Activated effector memory CD4-positive, alpha-beta T cell treated with Interleukin-2 at 50 U/mL for 16 hours (primary cell): Measurements from ENCODE around the gene AP3B1.

Experiments used
- DNase-seq: peaks from one replicate; pipeline ENCODE4 v3.0.0-alpha.2; 2020

Gene AP3B1

DNA sequence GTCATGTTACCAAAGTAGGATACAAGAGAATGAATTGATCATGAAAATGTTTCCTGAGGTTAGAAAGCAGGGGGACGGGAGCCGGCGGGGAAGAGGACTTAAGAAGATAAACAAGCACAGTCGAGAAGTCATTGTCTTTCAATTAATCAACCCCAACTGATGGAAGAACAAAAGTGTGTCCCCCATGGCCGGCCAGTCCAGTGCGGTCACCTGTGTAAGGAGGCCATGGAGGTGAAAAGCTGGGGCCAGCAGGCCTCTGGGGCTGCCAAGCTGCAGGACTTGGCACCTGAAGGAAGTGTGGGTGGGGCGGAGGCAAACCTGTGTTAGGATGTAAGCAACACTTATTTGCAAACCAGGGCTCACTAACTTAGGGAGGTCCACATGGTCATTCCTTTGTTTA is 295.1 kb downstream of the AP3B1 start:
- no peak for DNase-seq

DNA sequence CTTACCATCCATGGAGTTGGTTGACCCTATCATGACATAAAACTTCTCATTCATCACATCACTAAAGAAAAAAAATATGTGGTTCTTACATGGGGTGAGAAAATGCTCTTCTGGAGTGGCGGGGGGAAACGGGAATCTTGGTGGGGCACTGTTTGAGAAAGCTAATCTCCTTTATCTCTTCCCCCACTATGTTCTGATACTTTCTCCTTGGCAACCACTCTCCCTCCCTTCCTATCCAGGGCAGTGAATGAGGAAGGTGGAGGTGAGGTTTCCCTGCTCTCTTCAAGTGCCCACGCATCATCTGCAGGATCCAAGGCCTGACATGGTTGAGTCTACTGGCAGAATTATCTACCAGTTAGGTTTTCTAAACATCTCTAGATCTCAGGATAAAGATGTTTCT is 297.6 kb downstream of the AP3B1 start:
- no peak for DNase-seq

DNA sequence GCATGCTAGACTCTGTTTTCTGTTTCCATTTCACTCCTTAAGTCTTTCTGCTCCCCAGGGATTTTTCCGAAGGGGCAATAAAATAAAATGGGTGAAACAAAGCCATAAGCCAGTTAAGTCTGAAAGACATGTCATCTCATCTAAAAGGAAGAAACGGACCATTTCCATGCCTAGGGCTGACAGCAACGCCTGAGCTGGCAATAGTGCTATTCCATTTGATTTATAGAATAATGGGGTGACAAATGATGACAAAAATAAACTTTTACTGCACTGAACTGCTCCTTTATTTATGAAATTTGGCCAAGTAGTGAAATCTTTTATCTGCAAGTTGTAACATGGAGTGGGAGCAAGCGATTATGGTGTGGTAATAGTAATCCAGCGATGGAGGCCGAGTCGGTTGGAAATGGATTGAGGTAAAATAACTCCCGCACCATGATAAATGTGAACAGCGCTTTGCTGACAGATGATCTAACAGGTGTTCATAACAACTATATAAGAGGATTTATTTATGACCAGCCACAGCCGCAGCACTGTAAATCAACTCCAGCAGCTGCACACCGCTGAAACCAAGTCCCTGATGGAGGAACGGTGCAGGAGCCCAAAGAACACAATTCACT is 298.6 kb downstream of the AP3B1 start:
- DNase-seq, result no peak

DNA sequence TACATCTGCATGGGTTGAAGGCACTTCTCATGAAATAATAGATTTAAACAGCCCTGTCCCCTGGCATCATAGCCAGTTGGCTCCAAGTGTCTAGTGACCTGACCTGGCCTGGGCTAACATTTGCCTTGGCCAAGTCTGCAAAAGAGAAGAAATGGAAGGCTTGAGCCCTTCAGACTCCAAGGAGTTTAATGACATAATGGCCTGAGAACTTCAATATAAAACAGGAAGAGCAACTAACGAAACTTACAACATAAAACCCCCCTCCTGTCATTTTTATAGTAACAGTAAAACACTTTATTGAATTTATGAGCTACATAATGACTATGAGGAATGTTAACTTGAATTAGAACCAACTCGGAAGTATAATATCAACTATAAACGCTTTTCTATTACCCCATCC is 299.6 kb downstream of the AP3B1 start:
- no peak for DNase-seq

DNA sequence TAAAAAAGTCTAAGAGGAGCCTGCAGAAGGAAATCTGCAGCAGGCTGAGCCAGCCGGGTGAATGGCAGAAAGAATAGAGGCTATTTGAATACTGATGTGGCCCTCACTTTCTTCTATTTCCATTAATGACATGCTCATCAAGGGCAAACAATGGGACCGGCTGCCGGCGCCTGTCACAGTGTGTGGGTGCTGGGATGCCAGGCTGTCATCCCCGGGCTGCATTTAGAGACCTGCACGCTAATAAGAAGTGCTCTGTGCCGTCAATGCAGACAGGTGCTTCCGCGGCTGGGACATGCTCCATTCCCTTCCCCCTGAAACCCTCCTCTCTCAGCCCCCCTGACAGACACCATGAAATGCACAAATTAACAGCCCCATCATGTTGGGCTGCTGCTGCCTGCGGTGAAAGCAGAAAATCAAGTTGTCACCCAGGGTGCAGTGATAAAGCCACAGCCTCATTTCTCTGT is 300.6 kb downstream of the AP3B1 start:
- no peak for DNase-seq

DNA sequence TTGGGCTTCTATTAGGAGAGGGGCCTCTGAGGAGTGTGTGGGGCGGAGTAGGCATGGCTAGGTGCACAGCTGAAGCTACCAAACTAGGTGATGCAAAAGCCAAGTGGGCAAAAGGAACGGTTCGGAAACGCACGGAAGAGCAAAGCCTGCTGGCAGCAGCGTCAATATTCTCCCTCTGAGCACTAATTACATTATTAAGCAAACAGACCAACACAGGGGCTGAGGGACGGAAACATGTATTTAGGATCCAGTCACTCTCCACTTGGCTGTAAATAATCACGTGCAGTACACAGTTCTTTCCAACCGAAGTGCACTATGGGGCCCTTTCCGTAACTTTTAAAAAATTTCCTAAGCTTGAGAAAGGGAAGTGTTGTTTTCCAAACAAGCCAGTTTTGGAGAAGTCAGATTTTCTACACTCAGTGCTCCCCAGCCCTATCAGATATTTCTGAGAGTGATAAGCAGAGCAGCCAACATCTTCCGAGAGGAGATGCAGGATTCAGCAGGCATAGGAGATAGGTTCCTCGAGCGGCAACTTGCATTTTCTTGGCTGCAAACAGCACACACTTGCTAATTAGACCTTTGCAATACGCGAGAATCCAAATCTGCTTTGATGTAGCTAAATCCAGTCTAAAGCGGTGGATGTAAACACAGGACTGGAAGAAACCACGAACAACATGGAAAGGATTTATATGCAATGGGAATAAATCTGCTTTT is 301.2 kb downstream of the AP3B1 start:
- DNase-seq, result no peak

DNA sequence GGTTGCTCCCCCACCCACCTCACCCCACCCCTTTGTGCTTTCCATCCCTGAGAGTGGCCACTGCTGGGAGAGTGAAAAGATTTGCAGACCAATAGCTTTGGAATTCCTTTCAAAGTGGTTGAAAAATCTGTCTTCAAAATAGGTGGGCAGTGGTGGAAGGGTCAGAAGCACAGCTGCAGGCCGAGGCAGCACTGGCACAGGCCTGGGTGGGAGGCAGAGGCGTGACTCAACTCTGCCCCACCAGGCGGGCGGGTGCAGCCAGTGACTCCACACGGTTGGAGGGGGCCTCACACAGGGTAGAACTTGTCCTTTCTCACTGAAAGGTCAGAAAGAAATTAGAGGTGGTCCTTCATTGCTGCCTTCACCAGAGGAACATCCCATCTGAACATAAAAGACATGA is 303.4 kb downstream of the AP3B1 start:
- no peak for DNase-seq

DNA sequence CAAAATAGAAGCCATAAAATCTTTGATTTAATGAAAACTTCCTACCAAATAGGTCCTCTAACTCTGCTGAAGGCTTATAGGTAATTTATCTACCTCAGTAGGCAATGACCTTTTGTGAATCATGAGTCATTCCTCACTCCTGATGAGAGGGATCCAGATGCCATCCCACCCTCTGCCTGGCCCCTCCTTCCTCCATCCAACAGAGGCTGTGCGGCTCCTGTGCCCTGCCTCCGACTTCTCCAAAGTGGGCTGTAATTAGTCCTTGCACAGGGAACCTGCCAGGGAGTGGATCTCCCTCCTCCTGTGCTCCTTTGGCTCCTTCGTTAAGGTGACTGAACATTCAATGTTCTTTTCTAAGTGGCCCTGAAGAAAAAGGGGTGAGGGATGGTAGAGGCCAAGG is 304.5 kb downstream of the AP3B1 start:
- no peak for DNase-seq

DNA sequence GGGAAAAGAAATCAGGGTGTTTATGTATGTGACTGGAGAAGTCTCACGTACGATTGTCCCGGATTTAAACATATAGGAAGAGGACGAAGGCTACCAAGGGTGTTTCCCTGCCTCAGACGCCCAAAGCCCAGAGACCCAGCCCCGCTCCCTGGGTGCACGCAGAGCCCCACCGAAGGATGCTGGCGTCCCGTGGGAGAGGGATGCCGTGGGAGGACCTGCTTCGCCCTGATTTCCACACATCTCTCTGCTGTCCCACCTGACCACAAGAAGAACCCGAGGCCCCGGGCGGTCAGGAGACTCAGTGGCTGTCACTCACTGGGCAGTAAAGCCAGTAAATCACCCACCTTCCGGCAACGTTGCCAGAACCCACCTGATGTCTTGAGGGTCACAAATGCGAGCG is 306.5 kb downstream of the AP3B1 start:
- DNase-seq, result no peak

DNA sequence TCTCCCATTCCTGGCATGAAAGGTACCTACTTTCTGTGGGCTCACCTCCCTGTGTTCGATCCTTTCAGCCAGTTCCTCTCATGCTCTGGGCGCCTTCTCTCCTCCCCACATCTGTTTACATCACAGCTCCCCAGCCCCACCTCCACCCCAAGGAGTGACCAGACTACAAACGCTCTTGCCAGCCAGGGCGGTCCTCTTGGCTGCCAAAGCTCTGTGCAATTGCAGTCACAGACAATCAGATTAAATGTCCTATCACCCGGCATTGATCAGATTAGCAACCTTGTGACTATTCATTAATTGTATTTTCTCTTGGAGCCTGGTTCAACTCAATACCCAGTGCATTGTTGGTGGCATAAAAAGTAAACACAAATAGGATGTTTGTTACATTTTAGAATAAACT is 307.2 kb downstream of the AP3B1 start:
- DNase-seq, result no peak

DNA sequence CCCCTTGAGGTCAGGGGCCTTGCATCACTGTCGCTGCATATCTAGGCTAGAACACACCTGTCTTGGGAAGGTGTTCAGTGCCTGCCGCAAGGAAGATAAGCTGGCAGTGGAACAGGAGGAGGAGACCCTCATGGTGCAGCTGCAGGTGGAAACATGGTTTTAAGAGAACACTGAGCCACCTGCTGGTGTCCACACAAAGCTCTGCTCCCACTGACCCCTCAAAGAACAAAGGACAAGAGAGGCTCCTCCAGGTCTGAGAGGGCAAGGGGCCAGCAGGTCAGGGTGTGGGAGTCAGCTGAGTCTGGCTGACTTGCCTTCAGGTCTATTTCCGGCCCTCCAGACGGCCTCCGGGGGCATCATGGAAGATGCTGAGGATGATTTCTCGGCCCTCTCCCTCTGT is 308.2 kb downstream of the AP3B1 start:
- DNase-seq, result no peak

DNA sequence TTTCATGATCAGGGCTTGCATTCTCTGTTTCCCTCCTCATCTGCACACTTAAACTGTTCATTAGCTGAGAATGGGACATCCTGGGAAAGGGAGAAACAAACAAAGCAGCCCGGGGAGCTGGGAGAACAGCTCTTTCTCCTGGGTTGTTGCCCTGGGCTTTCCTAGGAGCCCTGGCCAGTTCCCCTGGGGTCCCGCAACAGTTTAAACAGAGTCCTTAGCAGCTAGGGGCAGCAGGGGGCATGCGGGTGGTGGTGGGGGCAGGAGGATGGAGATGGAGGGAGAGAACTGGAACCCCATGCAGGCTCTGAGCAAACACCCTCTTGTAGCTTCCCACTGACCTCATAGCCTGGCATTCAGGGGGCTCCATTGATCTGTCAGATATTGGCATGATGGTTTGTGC is 309.3 kb downstream of the AP3B1 start:
- DNase-seq, result no peak

DNA sequence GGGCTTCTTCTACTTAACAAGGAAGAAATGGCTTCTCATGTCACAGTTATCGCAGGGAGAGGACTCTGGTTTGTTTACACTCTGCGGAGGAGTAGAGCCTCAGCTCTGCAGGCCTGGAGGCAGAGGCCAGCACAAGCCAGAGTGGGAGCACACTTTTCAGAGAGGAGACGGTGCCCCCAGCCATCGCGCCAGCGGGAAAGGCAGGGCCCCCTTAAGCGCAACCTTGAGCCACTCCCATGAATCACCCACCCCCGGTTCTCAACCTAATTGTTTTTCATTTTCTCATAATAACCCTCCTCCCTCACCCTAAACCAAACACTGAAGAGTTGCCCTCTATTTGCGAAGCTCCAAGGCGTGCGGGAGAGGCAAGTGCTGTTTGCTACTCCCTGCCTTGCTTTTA is 309.9 kb downstream of the AP3B1 start:
- DNase-seq, result no peak

DNA sequence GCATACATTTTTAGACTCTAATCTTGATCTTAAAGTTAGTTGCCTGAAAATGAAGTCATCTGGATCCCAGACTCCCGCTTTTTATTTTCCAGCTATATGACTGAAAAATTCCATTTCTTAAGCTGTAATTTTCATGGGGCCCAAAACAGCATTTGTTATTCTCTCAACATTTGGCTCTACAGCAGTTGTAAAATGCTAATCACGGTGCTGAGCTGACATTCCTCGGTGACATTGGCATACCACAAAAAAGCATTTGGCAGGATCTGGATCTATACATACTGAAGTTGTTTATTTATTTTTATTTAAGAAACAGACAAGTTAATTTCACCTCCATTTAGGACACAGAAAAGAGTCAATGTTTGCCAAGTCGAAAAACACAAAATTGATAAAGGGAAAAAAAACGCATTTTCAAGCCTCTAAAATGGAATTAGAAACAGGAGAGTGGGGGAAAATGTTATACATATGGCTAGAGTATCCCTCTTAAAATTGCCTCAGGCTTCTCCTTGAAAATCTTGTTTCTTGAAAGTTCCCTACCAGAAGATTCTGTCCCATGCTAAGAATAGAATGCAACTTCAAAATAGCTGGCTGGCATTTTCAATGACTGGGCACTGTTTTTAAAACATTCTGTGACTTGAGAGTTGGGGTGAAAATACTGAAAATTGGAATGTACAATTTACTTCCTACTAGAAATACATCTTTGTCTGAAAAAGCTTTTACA is 310.9 kb downstream of the AP3B1 start:
- no peak for DNase-seq

DNA sequence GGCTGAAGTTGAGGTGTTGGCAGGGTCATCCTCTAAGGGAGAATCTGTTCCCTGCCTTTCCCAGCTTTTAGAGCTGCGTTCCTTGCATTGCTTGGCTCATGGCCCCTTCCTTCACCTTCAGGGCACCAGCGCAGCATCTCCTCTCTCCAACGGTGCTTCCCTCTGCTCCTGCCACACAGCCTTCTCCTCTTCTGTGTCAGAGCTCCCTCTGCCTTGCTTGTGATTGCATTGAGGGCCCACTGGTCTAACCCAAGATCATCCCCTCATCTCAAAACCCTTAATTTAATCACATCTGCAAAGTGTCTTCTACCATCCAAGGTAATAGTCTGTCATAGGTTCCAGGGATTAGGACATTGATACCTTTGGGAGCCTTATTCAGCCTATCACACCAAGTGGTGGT is 312.7 kb downstream of the AP3B1 start:
- no peak for DNase-seq

DNA sequence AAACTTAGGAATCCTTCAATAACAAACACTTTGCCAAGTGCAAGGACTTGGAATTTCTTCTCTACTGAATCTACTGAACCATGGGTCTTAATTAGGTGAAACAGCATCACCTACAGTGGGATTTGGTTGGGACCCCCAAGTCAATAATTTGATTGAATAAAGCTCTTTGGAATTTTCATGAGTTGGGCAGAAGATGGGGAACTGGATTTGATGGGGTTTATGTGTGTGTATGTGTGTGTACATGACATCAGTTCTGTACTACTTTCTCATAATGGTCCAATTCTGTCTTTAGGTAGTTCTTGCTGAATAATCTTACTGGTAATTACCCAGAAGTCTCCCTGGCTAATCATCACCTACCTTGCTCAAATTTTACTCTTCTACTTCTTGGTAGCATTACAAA is 319.9 kb downstream of the AP3B1 start:
- no peak for DNase-seq

DNA sequence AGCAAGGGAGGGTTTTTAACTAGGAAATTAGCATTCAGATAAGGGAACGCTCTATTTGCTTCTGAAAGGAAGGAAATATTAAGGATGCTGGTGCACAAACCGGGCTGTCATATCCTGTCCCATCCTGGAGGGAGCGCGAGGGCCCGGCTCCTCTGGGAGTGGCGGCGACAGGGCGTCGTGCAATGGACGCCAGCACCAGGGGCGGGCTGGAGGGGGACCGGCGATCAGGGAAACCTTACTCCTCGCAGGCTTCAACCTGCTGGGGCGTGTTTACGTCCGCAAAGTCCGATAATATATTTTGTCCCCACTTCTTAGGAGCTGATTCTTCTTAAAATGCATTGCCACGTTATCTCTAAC is 321.3 kb downstream of the AP3B1 start:
- no peak for DNase-seq

DNA sequence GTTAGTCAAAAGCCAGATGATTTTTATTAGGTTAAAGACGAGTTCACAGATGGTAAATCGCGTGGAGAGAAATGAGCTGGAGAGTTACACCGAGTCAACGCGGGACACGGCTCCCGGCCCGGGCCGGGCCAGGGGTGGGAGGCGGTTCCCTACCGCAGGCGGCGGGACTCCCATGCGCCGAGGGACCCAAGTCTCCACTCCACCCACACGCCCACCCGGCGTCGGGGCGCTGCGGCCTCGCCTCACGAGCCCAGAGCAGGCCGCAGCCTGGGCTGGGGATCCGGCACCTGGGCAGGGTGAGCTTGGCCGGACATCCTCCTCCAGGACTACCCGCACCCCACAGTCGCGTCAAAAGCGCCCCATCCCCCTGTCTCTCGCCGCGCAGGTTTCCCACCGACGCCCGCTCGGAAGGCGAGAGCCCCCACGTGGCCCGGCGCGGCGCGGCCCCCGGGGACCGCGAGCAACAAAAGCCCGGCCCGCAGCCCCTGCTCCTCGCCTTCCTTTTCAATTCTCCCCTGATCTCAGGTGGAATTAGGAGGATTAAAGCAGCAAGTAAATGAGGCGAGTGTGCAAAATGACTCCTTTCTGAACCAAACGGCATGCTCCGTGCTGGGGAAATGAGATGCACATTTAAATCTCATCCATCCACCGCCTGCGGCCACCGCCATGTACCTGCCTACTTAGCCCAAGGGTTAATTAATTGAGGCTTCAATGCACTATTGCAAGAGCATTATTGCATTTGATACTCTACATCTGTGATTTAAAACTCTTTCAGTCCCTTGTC is 321.8 kb downstream of the AP3B1 start:
- no peak for DNase-seq

DNA sequence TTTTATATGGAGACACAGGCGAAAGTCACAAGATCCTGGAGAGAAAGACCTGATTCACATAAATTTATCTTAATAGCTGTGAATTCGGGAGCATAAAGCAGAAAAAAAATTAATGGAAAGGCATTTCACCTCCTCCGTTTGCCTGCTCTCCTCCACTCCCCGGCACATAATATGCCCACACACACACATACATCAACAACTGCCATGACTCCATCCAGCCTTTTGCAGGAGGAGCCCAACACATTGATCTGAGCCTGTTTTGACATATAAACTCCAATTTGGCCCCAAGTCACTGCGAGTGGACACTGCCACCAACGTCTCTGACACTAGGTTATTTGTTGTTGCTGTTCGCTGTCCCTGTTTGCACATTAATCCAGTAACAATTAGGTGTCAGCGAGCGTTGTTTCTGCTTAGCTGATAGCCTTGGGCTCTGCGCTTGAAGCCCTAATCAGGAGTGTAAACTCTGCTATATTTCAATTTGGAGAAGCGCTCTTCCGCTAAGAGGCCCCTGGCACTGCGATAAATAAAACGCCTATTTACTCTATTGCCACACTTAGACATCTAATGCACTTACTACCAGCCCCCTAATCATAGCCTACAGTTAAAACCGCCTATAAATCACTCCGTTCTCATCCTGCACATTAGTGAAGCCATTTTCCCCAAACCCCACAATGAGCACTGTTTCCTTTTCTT is 322.6 kb downstream of the AP3B1 start:
- DNase-seq, result no peak

DNA sequence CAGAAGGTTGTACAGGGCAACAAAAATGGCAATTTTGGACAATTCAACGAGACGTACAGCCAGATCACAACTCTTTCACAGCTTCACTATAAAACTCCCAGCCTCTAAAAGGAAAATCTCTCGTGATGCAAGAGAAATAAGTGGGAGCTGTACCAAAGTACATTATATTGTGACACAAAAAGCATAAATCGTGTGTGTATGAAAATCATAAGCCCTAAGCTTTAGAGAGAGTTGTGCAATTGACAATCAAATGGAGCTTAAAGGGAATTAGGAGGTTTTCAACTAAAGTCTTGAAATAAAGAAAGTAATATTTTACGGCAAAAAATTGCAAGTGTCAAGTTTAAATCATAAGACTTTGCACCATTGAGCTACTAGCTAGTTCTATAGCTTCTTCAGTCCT is 323.6 kb downstream of the AP3B1 start:
- no peak for DNase-seq

DNA sequence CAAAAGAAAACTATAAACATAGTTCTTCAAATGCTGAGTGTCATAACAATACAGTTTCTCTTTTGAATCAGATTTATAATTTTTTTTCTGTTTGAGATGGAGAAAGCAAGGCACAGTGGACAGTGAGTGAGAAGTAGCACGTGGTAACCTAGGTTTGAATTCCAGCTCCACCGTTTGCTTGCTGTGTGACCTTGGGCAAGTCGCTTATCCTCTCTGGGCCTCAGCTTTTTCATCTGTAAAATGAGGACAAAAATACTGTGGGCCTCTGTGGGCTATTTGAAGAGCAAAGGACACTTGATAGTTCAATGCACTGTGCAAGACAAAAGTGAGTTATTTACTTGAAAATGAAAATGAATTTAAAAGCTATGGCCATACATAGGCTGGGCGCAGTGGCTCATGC is 330.7 kb downstream of the AP3B1 start:
- no peak for DNase-seq

DNA sequence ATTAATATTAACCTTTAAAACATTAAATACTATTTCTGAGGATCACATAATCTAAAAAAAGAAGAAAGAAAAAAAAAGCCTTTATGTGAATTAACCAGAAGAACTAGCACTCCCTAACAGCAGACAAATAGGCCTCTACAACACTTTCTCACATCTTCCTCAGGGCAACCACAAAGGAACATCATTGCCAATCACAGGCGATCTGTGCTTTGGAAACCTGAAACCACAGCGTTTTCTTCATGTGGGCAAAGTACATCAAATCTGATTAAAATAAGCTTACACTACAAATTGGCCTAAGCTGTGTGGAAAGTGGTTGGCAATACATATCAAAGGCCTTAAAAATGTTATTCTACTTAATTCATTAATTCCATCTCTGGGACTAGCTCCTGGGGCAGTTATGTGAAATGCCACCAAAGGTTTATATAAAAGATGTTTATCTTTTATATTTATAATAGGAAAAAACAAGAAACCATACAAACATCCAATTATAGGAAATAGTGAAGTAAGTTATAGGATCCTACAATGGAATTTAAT is 333.6 kb downstream of the AP3B1 start:
- DNase-seq, result no peak

DNA sequence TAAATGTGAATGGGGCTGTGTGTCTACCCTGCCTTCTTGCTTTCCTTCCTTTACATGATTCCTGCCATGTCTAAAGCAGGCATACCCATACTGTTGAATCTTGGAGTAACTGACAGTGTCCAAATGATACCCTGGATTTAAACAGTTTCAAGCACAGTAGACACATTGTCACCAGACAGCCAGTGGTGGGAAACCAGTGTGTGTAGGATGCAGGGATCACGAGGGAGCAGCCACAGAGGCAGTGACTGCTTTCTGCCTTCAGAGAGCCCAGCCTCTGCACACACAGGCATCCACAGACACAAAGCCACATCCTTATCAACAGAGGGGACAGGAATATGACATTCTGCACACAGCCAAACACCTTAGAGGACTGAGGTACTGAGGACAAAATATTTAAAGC is 334.2 kb downstream of the AP3B1 start:
- DNase-seq, result no peak
